Keratinocyte (primary cell): ENCODE results near the gene ZNF492. TPM values are rescaled to one million over a fixed set of nuclear protein-coding genes. Genes with fewer than 3 reads are reported as not detected.

Source experiments
- DNase-seq: peaks from one replicate; pipeline ENCODE4 v3.0.0-alpha.2; 2011; ENCODE audit warnings: low read depth, missing footprints, low spot score
- FAIRE-seq: peaks from 2 replicates; lab custom pipeline; 2011; peaks lifted over from hg19 to GRCh38; lab: Jason Lieb, UNC
- H2AFZ ChIP-seq: 2 replicates; pipeline ENCODE4 v1.6.0; 2012; ENCODE audit warnings: low read length, control low read depth, inconsistent platforms; ENCODE audit not compliant: control insufficient read depth
- H3K27ac ChIP-seq: 2 replicates; pipeline ENCODE4 v1.5.1; 2011; ENCODE audit warnings: low read length; ENCODE audit not compliant: control insufficient read depth, insufficient read depth
- H3K27me3 ChIP-seq: 3 replicates; pipeline ENCODE4 v1.6.0; 2011; ENCODE audit warnings: low read length; ENCODE audit not compliant: control insufficient read depth, insufficient read depth; ENCODE audit errors: extremely low read depth
- H3K36me3 ChIP-seq, 2 experiments: 2 replicates in 1 of 2; 3 replicates in 1 of 2; pipeline ENCODE4 v1.5.1; 2011; ENCODE audit warnings: low read length in 2 of 2, mild to moderate bottlenecking in 1 of 2; ENCODE audit not compliant: control insufficient read depth in 2 of 2, insufficient read depth in 2 of 2; ENCODE audit errors: extremely low read depth in 1 of 2
- H3K4me1 ChIP-seq: 3 replicates; pipeline ENCODE4 v1.5.1; 2011; ENCODE audit warnings: low read length; ENCODE audit not compliant: control insufficient read depth, insufficient read depth; ENCODE audit errors: extremely low read depth
- H3K4me2 ChIP-seq: 3 replicates; pipeline ENCODE4 v1.6.0; 2011; ENCODE audit warnings: low read depth, low read length; ENCODE audit not compliant: control insufficient read depth, insufficient read depth; ENCODE audit errors: extremely low read depth
- H3K4me3 ChIP-seq, 3 experiments: fragments of 200-600 bp in 1 of 3; sonication (generic) in 1 of 3; 2 replicates in 2 of 3; 3 replicates in 1 of 3; pipeline ENCODE4 v1.5.1; 2011 to 2016; ENCODE audit warnings: low read length in 3 of 3, mild to moderate bottlenecking in 3 of 3, control low read depth in 2 of 3, inconsistent platforms in 1 of 3, low read depth in 1 of 3, mixed read lengths in 1 of 3, mixed run types in 1 of 3, moderate library complexity in 1 of 3; ENCODE audit not compliant: control insufficient read depth in 2 of 3, insufficient read depth in 2 of 3; ENCODE audit errors: extremely low read depth in 1 of 3
- H3K79me2 ChIP-seq: 2 replicates; pipeline ENCODE4 v1.6.0; 2012; ENCODE audit warnings: low read length; ENCODE audit not compliant: control insufficient read depth, insufficient read depth
- H3K9ac ChIP-seq: 3 replicates; pipeline ENCODE4 v1.6.0; 2011; ENCODE audit warnings: low read length; ENCODE audit not compliant: control insufficient read depth, insufficient read depth; ENCODE audit errors: extremely low read depth
- H3K9me1 ChIP-seq: 3 replicates; pipeline ENCODE4 v1.6.0; 2011; ENCODE audit warnings: low read length; ENCODE audit not compliant: control insufficient read depth, insufficient read depth; ENCODE audit errors: extremely low read depth
- H3K9me3 ChIP-seq: 2 replicates; pipeline ENCODE4 v1.5.1; 2012; ENCODE audit warnings: low read depth, low read length; ENCODE audit not compliant: control insufficient read depth
- H4K20me1 ChIP-seq: 3 replicates; pipeline ENCODE4 v1.6.0; 2011; ENCODE audit warnings: low read length; ENCODE audit not compliant: control insufficient read depth, insufficient read depth; ENCODE audit errors: extremely low read depth
- EZH2 ChIP-seq: IDR thresholded peaks from one replicate; pipeline ENCODE4 v1.6.1; 2012; ENCODE audit warnings: inconsistent platforms, mild to moderate bottlenecking, low read length, moderate library complexity
- dilution Hi-C: fragments of 300-500 bp; cut with MboI; formaldehyde crosslinking; loops from one replicate; pipeline ENCODE4 v1.7.0; 2020; ENCODE audit warnings: low sequenced_read_pairs; ENCODE audit not compliant: extremely low pct_ligation_motif_present
- polyA plus RNA-seq, 5 experiments: library from polyadenylated mRNA; depleted of rRNA in 3 of 5; stranded (reverse) in 3 of 5; stranded (forward) in 1 of 5; unstranded in 1 of 5; fragments of >200 nt; gene quantifications; 1 replicate in 1 of 5; 2 replicates in 3 of 5; 3 replicates in 1 of 5; pipeline versions ENCODE4 v1.2.1 to v1.2.3, GENCODE V29; 2011 to 2012; ENCODE audit warnings: missing spikeins in 2 of 5, low read depth in 1 of 5, low replicate concordance in 1 of 5
- TF ChIP-seq, protein P1 (sequence below), 3 experiments: IDR thresholded peaks in 1 of 3; conservative IDR thresholded peaks in 1 of 3; optimal IDR thresholded peaks in 1 of 3; 2 replicates in 2 of 3; 3 replicates in 1 of 3; pipeline versions ENCODE3 to v1.5.1; 2011; ENCODE audit warnings: low read length in 3 of 3, mild to moderate bottlenecking in 3 of 3, moderate library complexity in 2 of 3, control low read depth in 1 of 3, inconsistent platforms in 1 of 3; ENCODE audit not compliant: insufficient read depth in 2 of 3; ENCODE audit errors: extremely low read depth in 1 of 3

ZNF492 gene
- polyA plus RNA-seq, 1 donor (not counting 4 experiments of a cell fraction or from before 2014, with no cell fraction given) = 0.43 TPM

- peaks cover 10% of the 10 kb centered on the region for H3K9me3 ChIP-seq
- FAIRE-seq = no peak
- dilution Hi-C loops = no loop called here
Observed at GRCh38 chr19:22623841-22624221, 10.3 kb upstream of the ZNF492 start.

GRCh38 chr19:22625266-22626035 lies 8.7 kb upstream of the ZNF492 start:
- Histone ChIP-seq H3K4me1 (no peaks in the 10 kb centered on the region), H2AFZ (no peak overlapping the region), H3K79me2 (no peaks in the 10 kb centered on the region), H3K9me1 (no peaks in the 10 kb centered on the region), H3K9me3 (peaks cover 12% of the 10 kb centered on the region), H3K4me2 (no peak overlapping the region), H3K27me3 (no peaks in the 10 kb centered on the region), H3K27ac (no peak overlapping the region), H3K36me3 (no peaks in the 10 kb centered on the region), H3K4me3 (no peak overlapping the region), H3K9ac (no peak overlapping the region), H4K20me1 (no peaks in the 10 kb centered on the region)
- no peak for TF ChIP-seq EZH2
- dilution Hi-C loops = no loop called here
- no peak for DNase-seq
- FAIRE-seq = no peak

More at GRCh38 chr19:22623841-22624221, 10.3 kb upstream of the ZNF492 start:
- DNase-seq = no peak
- Histone ChIP-seq H3K9ac (no peak overlapping the region), H2AFZ (no peak overlapping the region), H4K20me1 (no peaks in the 10 kb centered on the region), H3K4me1 (no peaks in the 10 kb centered on the region), H3K27me3 (no peaks in the 10 kb centered on the region), H3K4me3 (no peak overlapping the region), H3K27ac (no peak overlapping the region), H3K79me2 (no peaks in the 10 kb centered on the region), H3K36me3 (no peaks in the 10 kb centered on the region), H3K9me1 (no peaks in the 10 kb centered on the region), H3K4me2 (no peak overlapping the region)
- no peak for TF ChIP-seq EZH2
- TF ChIP-seq, protein P1, sequence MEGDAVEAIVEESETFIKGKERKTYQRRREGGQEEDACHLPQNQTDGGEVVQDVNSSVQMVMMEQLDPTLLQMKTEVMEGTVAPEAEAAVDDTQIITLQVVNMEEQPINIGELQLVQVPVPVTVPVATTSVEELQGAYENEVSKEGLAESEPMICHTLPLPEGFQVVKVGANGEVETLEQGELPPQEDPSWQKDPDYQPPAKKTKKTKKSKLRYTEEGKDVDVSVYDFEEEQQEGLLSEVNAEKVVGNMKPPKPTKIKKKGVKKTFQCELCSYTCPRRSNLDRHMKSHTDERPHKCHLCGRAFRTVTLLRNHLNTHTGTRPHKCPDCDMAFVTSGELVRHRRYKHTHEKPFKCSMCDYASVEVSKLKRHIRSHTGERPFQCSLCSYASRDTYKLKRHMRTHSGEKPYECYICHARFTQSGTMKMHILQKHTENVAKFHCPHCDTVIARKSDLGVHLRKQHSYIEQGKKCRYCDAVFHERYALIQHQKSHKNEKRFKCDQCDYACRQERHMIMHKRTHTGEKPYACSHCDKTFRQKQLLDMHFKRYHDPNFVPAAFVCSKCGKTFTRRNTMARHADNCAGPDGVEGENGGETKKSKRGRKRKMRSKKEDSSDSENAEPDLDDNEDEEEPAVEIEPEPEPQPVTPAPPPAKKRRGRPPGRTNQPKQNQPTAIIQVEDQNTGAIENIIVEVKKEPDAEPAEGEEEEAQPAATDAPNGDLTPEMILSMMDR (optimal IDR thresholded peaks at IDR 0.05 in 1 of 3, IDR thresholded peaks at IDR 0.05 in 1 of 3, conservative IDR thresholded peaks at IDR 0.05 in 1 of 3; ENCODE audit: extremely low read depth in 1 of 3, insufficient read depth in 2 of 3, low read length in 3 of 3) = no peak
